GM18873 (cell line): ENCODE results near the gene TLCD3A.
"Not testable (repeated sequence)": the region's sequence is repeated elsewhere in the genome, so short reads cannot be mapped to it uniquely, and the experiment has no call there.

Experiments
- ATAC-seq: cut with Tn5 transposase; IDR thresholded peaks from one replicate; pipeline ENCODE4 v1.9.1; 2021; ENCODE audit warnings: mild to moderate bottlenecking, moderate library complexity, moderate number of reproducible peaks; ENCODE audit not compliant: unreplicated experiment, low FRiP score

The TLCD3A gene

DNA sequence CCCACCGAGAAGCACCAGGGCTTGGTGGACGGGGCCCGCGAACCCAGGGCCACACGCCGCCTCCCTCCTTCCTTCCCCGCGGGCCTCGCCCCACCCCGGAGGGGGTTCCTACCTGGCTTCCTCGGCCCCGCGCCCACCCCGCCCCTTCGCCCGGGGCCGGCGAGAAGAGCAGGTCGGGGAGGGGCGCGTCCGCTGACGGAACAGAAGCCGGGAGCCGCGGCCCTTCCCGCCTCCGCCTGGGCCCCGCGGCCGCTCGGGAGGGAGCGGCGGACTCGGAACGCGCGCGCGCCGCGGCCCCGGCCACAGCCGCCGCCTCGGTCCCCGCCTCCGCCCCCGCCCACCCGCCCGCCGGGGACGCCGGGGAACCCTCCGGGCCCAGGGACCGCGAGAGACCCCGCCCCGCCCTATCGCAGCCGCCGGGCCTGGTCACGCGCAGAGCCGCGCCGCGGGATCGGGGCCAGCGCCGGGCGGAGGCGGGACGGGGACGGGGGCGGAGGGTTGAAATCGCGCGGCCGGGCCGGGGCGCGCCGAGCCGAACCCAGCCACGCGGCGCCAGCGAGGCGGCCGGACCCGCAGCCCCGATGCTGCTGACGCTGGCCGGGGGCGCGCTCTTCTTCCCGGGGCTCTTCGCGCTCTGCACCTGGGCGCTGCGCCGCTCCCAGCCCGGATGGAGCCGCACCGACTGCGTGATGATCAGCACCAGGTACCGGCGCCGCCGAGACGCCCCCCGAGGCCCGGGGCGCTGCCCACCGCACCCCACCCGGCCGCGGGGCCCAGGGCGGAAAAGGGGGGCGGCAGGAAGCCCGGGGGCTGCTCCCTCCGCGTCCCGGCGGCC lies at the start of gene TLCD3A:
TSS of gene TLCD3A (plus strand) at position 530 of the 835 bp plus-strand sequence. CDS start at position 582, 52 bp downstream.
- no peak for ATAC-seq

GRCh38 chr17:683040-683439 lies 49.4 kb upstream of the TLCD3A start:
- ATAC-seq: no peak

- no peak for ATAC-seq
Measured at GRCh38 chr17:683499-684254, 48.7 kb upstream of the TLCD3A start.

DNA sequence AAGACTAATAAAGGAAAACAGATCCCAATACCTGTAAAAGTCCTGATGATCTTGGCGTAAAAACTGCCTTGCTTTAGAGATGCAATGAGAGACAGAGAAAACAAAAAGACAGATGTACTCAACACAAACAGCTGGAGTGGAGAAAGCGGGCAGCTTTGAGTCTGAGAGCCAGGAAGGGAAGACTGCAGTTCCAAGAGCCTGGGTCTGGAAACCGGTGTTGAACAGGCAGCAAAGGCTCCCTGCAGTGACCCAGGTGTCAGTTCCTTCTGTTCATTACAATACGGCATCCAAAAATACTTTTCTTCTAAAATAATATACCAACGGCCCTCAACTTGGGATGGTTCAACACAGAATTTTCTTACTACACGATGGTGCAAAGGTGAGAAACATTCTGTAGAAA lies 47.4 kb upstream of the TLCD3A start:
- ATAC-seq: no peak

DNA sequence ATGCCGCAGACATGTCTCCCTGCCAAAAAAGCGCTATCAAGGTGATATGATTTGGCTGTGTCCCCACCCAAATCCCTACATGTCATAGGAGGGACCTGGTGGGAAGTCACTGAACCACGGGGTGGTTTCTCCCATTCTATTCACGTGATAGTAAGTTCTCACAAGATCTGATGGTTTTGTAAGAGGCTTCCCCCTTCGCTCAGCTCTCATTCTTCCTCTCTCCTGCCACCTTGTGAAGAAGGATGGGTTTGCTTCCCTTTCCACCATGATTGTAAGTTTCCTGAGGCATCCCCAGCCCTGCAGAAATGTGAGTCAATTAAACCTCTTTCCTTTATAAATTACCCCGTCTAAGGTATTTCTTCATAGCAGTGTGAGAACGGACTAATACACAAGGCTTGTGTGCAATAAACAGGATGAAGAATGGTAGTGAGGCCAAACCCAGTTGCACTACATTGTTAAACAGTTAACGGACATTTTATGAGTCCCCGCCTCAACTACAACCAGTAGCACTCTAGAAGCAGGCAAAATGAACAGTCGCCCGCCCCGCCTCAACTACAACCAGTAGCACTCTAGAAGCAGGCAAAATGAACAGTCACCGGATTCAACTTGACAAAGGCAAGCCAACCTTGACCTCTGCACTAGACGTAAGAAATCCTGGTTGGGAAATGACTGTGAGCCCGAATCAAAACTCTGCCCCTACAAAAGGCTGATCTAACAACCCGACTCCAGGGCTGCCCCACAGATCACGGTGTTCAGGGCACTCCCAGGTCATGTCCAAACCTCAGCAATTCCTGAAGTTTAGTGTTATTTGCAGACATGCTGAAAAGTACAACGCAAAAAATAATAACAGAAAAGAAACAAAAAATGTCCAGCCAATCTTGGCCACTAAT lies 44.1 kb upstream of the TLCD3A start:
- no peak for ATAC-seq

DNA sequence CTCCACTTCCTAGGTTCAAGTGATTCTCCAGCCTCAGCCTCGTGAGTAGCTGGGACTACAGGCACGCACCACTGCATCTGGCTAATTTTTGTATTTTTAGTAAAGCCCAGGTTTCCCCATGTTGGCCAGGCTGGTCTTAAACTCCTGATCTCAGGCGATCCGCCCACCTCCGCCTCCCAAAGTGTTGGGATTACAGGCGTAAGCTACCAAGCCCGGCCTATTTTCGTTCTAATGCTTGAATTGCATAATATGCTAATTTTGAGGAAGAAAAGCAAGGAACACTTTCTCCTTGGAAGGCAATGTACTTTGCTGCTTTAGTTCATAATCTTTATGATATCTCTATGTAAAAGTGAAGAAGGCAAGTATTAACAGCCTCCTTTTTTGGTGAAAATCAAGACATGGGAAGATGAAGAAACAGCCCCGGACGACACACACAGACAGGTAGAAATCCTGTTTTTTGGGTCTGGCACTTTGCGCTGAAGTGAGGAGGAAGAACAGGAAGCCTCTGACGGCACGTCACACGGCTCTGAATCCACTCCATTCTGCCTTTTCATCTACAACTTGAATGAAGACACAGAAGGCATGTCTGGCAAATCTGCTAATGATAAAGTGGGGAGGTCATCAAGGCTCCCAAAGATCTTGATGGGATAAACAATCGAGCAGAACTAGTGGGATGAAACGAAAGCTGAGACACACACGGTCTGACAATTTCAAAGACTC lies 42.7 kb upstream of the TLCD3A start:
- no peak for ATAC-seq

DNA sequence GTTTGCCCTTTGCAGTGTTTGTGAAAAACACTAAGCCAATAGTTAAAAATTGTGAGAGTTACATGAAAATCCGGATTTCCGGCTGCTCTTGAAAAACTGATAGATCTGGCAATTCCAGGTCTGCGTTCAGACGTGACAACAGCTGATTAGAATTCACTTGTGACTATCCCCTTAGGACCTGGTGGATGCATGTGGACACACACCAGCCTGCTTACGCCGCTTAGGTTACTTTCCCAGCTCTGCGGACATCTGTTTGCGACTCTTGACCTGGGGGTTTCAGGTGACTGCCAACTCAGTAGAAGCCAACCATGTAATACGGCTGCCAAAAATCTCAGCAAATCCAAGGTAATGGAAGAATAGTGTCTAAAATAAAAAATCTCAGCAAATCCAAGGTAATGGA lies 42.0 kb upstream of the TLCD3A start:
- ATAC-seq: no peak

- ATAC-seq: no peak
Measured at GRCh38 chr17:691423-691822, 41.0 kb upstream of the TLCD3A start.

GRCh38 chr17:692116-692515 lies 40.3 kb upstream of the TLCD3A start:
- no peak for ATAC-seq

DNA sequence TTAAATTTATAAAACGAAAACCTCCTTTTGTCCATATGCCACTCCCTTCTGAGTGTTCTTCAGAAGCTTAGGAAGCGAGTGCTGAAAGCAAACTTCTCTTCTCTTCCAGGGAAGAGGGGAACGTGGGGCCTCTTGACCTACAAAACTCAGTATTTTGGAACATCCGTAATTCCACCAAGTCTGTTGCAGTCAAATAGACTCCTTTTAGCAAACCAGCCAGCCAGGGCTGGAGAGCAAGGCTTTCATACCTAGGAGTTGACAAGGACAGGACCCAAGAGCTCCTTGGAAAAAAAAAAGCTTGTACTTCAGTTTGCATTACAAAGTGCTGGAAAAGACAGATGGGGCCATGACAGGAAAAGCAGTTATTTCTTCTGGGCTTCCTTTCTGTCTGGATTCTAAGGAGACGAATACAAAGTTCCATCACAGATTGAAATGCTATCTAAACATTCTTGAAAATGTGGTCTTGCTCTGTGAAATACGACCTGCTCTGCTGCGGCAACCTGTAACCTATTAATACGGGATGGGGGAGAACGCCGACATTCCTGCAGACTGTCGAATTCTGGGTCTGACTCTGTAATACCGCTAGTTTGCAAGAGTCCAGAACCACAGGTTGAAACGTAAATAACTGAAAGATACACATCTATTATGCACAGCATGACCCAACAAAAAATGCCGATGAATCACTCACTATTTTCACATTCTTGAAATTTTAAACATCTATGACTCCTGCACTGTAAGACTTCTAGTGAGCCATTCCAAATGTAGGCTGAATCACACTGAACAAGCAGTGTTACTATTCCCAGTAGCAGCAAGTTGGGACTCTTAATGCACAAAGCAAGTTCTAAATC lies 38.4 kb upstream of the TLCD3A start:
- no peak for ATAC-seq

- no peak for ATAC-seq
Measured at GRCh38 chr17:696369-696768, 36.0 kb upstream of the TLCD3A start.

DNA sequence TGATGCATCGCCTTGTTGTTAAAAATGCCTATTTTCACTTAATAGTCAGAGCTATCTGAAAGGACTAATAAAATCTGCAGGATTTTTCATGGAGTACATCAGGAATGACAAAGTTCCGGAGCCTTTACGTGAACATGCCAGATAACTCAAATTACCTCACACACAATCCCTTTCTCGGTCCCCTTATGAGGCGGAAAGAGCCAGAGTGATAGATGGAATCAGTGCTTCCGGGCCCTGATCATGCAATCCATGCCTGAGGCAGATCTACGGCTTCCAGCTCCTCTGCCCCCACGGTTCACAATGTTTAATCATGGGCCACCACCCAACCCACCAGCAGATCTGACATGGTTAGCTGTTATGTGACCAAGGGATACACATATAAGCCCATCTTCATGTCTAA lies 34.7 kb upstream of the TLCD3A start:
- ATAC-seq: no peak

GRCh38 chr17:698096-698495 lies 34.3 kb upstream of the TLCD3A start:
- ATAC-seq: not testable (repeated sequence)

DNA sequence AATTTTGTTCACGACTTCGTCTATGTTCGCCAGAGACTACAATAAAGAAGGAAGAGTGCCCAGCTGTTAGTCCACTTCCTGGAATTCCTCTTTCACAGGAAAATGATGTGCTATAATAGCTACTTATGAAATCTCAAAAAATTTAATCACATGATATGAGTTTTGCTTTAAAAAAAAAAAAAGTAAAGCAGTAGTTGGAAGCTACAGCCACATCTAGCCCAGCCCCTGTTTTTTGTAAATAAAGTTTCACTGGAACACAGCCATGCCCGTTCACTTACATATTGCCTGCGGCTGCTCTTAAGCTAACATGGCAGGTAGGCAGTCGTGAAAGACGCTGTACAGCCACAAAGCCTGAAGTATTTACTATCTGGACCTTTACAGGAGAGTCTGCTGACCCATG lies 33.1 kb upstream of the TLCD3A start:
- ATAC-seq: no peak

DNA sequence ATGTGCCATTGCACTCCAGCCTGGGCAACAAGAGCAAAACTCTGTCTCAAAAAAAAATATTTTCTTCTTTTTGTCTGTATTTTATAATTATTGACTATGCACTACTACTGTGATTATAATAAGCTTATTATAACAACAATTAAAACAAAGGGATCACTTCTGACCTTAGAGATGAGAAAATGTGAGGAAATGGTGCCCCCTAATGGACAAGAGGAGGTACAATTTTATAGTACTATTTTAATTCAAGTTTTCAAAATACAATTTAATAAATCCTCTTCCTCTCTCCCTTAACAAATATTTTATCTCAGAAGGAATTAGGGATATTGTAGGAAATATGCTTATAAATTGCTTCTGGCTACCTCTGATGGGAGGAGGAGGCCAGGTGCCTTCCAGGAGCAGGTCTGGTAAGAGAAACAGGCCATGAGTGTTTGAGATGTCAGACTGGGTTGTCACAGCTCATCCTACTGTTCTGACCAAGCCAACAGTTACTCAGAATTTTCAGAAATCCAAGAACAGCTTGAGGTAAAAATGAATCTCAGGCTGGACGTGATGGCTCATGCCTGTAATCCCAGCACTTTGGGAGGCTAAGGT lies 31.8 kb upstream of the TLCD3A start:
- no peak for ATAC-seq

GRCh38 chr17:703081-703875 lies 29.1 kb upstream of the TLCD3A start:
- no peak for ATAC-seq

- ATAC-seq: no peak
Measured at GRCh38 chr17:704111-704864, 28.1 kb upstream of the TLCD3A start.
